Hepatocyte (in vitro differentiated cells): ENCODE results near the gene SLC6A17. TPM values are rescaled to one million over a fixed set of nuclear protein-coding genes. Genes with fewer than 3 reads are reported as not detected.

Experiments
- DNase-seq: peaks from one replicate; pipeline ENCODE4 v3.0.0-alpha.2; 2016; ENCODE audit warnings: low spot score
- H2AFZ ChIP-seq: fragments of 200-600 bp; sonication (generic); 2 replicates; pipeline ENCODE4 v1.6.0; 2016; ENCODE audit warnings: antibody characterized with exemption, mild to moderate bottlenecking
- H3K27ac ChIP-seq: fragments of 200-600 bp; sonication (generic); 2 replicates; pipeline ENCODE4 v1.5.1; 2016; ENCODE audit warnings: mild to moderate bottlenecking
- H3K27me3 ChIP-seq: fragments of 200-600 bp; sonication (generic); 2 replicates; pipeline ENCODE4 v1.6.1; 2016
- H3K36me3 ChIP-seq: fragments of 200-600 bp; sonication (generic); replicated peaks from 2 replicates; pipeline ENCODE4 v1.5.1; 2016; ENCODE audit warnings: low read depth; ENCODE audit not compliant: insufficient read depth
- H3K4me1 ChIP-seq: fragments of 200-600 bp; sonication (generic); 2 replicates; pipeline ENCODE4 v1.5.1; 2016; ENCODE audit warnings: mild to moderate bottlenecking, moderate library complexity; ENCODE audit not compliant: insufficient read depth
- H3K4me2 ChIP-seq: fragments of 200-600 bp; sonication (generic); 2 replicates; pipeline ENCODE4 v1.6.0; 2016
- H3K4me3 ChIP-seq: fragments of 200-600 bp; sonication (generic); 2 replicates; pipeline ENCODE4 v1.5.1; 2016; ENCODE audit warnings: mild to moderate bottlenecking
- H3K79me2 ChIP-seq: fragments of 200-600 bp; sonication (generic); 2 replicates; pipeline ENCODE4 v1.6.0; 2017; ENCODE audit warnings: mild to moderate bottlenecking
- H3K9me2 ChIP-seq: fragments of 200-600 bp; sonication (generic); replicated peaks from 2 replicates; pipeline ENCODE4 v1.6.0; 2017; ENCODE audit warnings: mild to moderate bottlenecking; ENCODE audit not compliant: insufficient read depth
- H3K9me3 ChIP-seq: fragments of 200-600 bp; sonication (generic); 2 replicates; pipeline ENCODE4 v1.5.1; 2016; ENCODE audit warnings: low read depth, mild to moderate bottlenecking
- H4K20me1 ChIP-seq: fragments of 200-600 bp; sonication (generic); 2 replicates; pipeline ENCODE4 v1.6.0; 2016; ENCODE audit warnings: mild to moderate bottlenecking; ENCODE audit not compliant: insufficient read depth, poor library complexity, severe bottlenecking
- CTCF ChIP-seq: fragments of 200-600 bp; sonication (generic); IDR thresholded peaks from 2 replicates; pipeline ENCODE4 v1.5.1; 2016; ENCODE audit warnings: antibody characterized with exemption, mild to moderate bottlenecking; ENCODE audit not compliant: poor library complexity
- EZH2 ChIP-seq: fragments of 200-600 bp; sonication (generic); IDR thresholded peaks from 2 replicates; pipeline ENCODE4 v1.6.1; 2016; ENCODE audit warnings: antibody characterized with exemption, mild to moderate bottlenecking, borderline replicate concordance
- EZH2phosphoT487 ChIP-seq: fragments of 200-600 bp; sonication (generic); IDR thresholded peaks from one replicate; pipeline ENCODE4 v1.6.1; 2018; ENCODE audit warnings: antibody characterized with exemption, mild to moderate bottlenecking, low read depth, moderate library complexity; ENCODE audit not compliant: unreplicated experiment, severe bottlenecking
- WGBS: methylation state at CpG from one replicate; pipeline ENCODE4 v1.1.6; 2016; ENCODE audit warnings: low lambda C conversion rate; ENCODE audit errors: missing lambda C conversion rate; 5-methylcytosine and 5-hydroxymethylcytosine counted together
- polyA plus RNA-seq: library from polyadenylated mRNA; unstranded; fragments of >200 nt; fragmentation: Nextera tagmentation; extraction: Ambion mirVana; gene quantifications from 2 replicates; pipeline ENCODE4 v1.2.1, GENCODE V29; 2016
- total RNA-seq: library from RNA; depleted of rRNA; stranded (reverse); fragments of >200 nt; gene quantifications from 2 replicates; pipeline ENCODE4 v1.2.3, GENCODE V29; 2014

The SLC6A17 gene
- total and polyA plus RNA-seq, 2 experiments from 2014 or later = 0.36 to 0.63 TPM

- no peaks in the 10 kb centered on the region for H3K4me1 ChIP-seq
- H3K36me3 ChIP-seq = no peaks in the 10 kb centered on the region
- peaks cover 43% of the 10 kb centered on the region for H3K27me3 ChIP-seq
- WGBS = 88% methylated on average over 10 of the region's 10 CpGs
- no peak for TF ChIP-seq EZH2
- no peak for TF ChIP-seq CTCF
- TF ChIP-seq EZH2phosphoT487 = no peak
- H2AFZ ChIP-seq = no peak overlapping the region
- DNase-seq = no peak
- no peak overlapping the region for H3K4me2 ChIP-seq
- H4K20me1 ChIP-seq = no peaks in the 10 kb centered on the region
- no peak overlapping the region for H3K27ac ChIP-seq
- no peaks in the 10 kb centered on the region for H3K79me2 ChIP-seq
- H3K9me2 ChIP-seq = no peaks in the 10 kb centered on the region
- H3K4me3 ChIP-seq = no peak overlapping the region
- H3K9me3 ChIP-seq = no peaks in the 10 kb centered on the region
These were observed 14.6 kb upstream of the SLC6A17 start for GRCh38 chr1:110135666-110136065.

GRCh38 chr1:110136911-110137310 lies 13.4 kb upstream of the SLC6A17 start:
- H4K20me1 ChIP-seq = no peaks in the 10 kb centered on the region
- DNase-seq = peak; percentile 56
- H3K9me3 ChIP-seq = no peaks in the 10 kb centered on the region
- no peak overlapping the region for H2AFZ ChIP-seq
- peaks cover 36% of the 10 kb centered on the region for H3K27me3 ChIP-seq
- WGBS = 12% methylated on average over 7 of the region's 7 CpGs
- H3K4me3 ChIP-seq = no peak overlapping the region
- no peaks in the 10 kb centered on the region for H3K79me2 ChIP-seq
- H3K9me2 ChIP-seq = no peaks in the 10 kb centered on the region
- TF ChIP-seq EZH2 (no peak), CTCF (no peak)
- H3K27ac ChIP-seq = no peak overlapping the region
- no peaks in the 10 kb centered on the region for H3K36me3 ChIP-seq
- no peak overlapping the region for H3K4me2 ChIP-seq
- no peaks in the 10 kb centered on the region for H3K4me1 ChIP-seq

- no peak overlapping the region for H3K27ac ChIP-seq
- no peaks in the 10 kb centered on the region for H4K20me1 ChIP-seq
- no peak for DNase-seq
- H3K4me3 ChIP-seq = no peak overlapping the region
- no peaks in the 10 kb centered on the region for H3K4me1 ChIP-seq
- no peaks in the 10 kb centered on the region for H3K79me2 ChIP-seq
- TF ChIP-seq EZH2phosphoT487 (no peak), EZH2 (no peak), CTCF (no peak)
- H3K9me3 ChIP-seq = no peaks in the 10 kb centered on the region
- no peaks in the 10 kb centered on the region for H3K9me2 ChIP-seq
- no peak overlapping the region for H2AFZ ChIP-seq
- peaks cover 46% of the 10 kb centered on the region for H3K27me3 ChIP-seq
- no peaks in the 10 kb centered on the region for H3K36me3 ChIP-seq
- H3K4me2 ChIP-seq = no peak overlapping the region
- WGBS = 53% methylated on average over 3 of the region's 3 CpGs
These were observed 11.3 kb upstream of the SLC6A17 start for GRCh38 chr1:110138956-110139355.

GRCh38 chr1:110144366-110144765 lies 5.9 kb upstream of the SLC6A17 start:
- Histone ChIP-seq H3K4me1 (no peaks in the 10 kb centered on the region), H3K9me3 (no peaks in the 10 kb centered on the region), H3K79me2 (no peaks in the 10 kb centered on the region), H3K27me3 (peaks cover 70% of the 10 kb centered on the region), H3K9me2 (no peaks in the 10 kb centered on the region), H2AFZ (no peak overlapping the region), H3K27ac (no peak overlapping the region), H3K4me2 (no peak overlapping the region), H4K20me1 (no peaks in the 10 kb centered on the region), H3K4me3 (no peak overlapping the region), H3K36me3 (no peaks in the 10 kb centered on the region)
- WGBS = 63% methylated on average over 3 of the region's 3 CpGs
- TF ChIP-seq EZH2 (no peak), CTCF (no peak), EZH2phosphoT487 (no peak)
- DNase-seq = no peak
